ENCODE data around the gene HRH2.
"Not testable (repeated sequence)": the region's sequence is repeated elsewhere in the genome, so short reads cannot be mapped to it uniquely, and the experiment has no call there.

HRH2 gene

DNA sequence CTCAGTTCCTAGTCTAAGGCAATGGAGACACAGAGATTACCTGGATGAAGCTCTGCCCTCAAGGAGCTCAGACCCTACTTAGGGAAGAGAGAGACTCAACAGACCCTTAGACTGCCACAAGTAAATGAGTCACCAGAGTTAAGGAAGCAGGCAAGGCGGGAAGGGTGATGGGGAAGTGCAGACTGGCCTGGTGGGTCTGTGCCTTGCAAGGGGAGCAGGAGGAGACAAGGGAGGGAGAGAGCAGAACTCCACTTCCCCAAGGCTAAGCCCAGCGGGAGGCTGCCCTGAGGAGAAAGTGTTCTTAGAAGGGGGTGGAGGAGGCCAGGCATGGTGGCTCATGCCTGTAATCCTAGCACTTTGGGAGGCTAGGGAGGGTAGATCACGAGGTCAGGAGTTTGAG is 83.7 kb downstream of the HRH2 start:
- no peak for DNase-seq (ENCODE audit: low read depth)

DNA sequence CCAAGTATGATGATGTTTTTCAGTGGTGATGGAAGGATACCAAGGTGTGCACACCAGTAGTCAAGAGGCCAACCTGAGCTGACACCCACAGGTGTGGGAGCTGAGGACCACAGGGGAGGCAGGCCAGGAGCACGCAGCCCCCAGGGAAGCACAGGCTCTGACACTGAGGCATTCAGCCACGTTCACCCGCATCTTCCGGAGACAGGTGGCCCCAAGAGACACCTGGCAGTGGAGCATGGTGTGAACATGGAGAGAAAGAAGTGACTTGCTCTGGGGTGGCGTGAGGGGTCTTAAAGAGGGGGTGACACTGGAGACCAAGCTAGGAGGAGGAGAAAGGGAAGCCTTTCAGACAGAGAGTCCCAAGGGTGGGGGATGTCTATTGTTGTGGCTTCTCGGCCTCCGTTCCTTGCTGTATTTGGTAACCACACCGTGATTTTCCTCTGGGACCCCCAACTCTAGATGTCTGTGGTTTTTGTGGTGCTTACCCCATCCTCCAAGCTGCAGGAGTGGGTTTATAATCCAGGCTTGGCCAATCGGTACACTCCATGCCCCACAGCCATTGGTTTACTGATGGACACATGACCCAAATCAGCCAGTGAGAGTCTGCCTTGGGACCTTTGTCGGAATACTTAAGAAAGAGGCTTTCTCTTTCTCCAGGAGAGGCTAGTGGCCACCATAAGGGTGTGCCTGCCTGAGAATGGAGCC is 84.6 kb downstream of the HRH2 start:
- no peak for DNase-seq (ENCODE audit: low read depth)

- no peak for DNase-seq (ENCODE audit: low read depth)
These were observed 85.9 kb downstream of the HRH2 start for GRCh38 chr5:175743676-175744210.

DNA sequence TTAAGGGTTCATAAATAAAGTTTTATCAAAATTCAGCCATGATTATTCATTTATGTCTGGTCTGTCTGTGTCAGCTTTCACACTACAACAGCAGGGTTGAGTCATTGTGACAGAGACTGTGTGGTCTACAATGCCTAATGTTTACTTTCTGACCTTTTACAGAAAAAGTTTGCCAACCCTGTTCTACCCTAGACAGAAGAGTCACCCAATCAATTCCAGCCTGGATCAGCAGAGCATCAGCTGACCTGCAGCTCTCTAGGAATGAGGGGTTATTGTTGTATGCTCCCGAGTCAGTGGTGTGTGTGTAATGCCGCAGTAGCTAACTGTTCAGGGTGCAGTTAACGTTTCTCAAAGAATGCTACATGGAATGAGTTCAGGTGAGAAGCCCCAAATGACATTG is 87.3 kb downstream of the HRH2 start:
- DNase-seq (ENCODE audit: low read depth), result no peak

GRCh38 chr5:175746851-175747250 is 89.0 kb downstream of the HRH2 start:
- no peak for DNase-seq (ENCODE audit: low read depth)

GRCh38 chr5:175747539-175748060 is 89.7 kb downstream of the HRH2 start:
- no peak for DNase-seq (ENCODE audit: low read depth)

- DNase-seq (ENCODE audit: low read depth), result no peak
These were observed 90.8 kb downstream of the HRH2 start for GRCh38 chr5:175748650-175749049.

GRCh38 chr5:175749591-175749990 is 91.7 kb downstream of the HRH2 start:
- DNase-seq (ENCODE audit: low read depth), result no peak

DNA sequence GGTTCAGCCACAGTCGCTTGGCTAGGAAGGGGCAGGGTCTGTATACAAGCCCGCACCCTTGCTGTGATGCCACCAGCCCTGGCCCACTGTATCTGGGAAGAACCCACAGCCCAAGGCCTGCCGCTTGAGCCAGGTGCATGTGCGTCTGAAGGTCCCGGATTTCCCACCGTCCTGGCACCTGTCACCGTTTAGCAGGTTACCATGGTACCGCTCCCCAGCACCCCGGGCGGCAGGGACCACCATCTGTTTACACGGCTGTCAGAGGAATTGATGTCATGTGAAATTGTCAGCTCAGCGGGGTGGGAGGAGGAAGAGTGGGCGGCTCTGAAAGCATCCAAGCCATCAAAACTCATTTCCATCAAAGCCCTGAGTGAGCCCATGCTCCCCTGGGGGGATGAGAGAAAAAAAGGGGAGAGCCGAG is 92.7 kb downstream of the HRH2 start:
- no peak for DNase-seq (ENCODE audit: low read depth)

- DNase-seq (ENCODE audit: low read depth), result no peak
These were observed 93.5 kb downstream of the HRH2 start for GRCh38 chr5:175751369-175751768.

- no peak for DNase-seq (ENCODE audit: low read depth)
These were observed 95.1 kb downstream of the HRH2 start for GRCh38 chr5:175752826-175753535.

GRCh38 chr5:175753536-175754402 is 95.9 kb downstream of the HRH2 start:
- DNase-seq (ENCODE audit: low read depth), result no peak

DNA sequence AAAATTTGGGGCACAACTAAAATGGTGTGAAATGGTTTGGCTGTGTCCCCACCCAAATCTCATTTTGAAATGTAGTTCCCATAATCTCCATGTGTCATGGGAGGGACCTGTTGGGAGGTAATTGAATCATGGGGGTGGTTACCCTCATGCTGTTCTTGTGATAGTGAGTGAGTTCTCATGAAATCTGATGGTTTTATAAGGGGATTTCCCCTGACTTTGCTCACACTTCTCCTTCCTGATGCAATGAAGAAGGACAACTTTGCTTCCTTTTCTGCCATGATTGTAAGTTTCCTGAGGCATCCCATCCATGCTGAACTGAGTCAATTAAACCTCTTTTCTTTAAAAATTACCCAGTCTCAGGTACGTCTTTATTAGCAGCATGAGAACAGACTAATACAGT is 102.1 kb downstream of the HRH2 start:
- not testable (repeated sequence) for DNase-seq (ENCODE audit: low read depth)
